Epidermal melanocyte (primary cell): ENCODE data around the gene KANSL1.

Experiments used
- DNase-seq: peaks from one replicate; pipeline ENCODE4 v3.0.0; 2011; ENCODE audit warnings: low spot score; ENCODE audit not compliant: insufficient read length

Gene KANSL1

GRCh38 chr17:46001390-46002310, 191.6 kb downstream of the KANSL1 start:
- DNase-seq = no peak

DNA sequence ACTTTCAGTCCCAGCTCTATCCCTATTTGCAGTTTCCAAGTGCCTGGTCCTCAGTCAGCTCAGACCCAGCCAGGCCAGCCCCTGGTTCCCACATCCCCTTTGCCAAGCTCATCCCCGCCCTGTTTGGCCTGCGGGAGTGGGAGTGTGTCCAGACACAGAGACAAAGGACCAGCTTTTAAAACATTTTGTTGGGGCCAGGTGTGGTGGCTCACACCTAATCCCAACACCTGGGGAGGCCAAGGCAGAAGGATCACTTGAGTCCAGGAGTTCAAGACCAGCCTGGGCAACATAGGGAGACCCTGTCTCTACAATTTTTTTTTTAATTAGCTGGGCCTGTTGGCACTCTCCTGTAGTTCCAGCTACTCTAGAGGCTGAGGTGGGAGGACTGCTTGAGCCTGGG, 192.5 kb downstream of the KANSL1 start:
- DNase-seq = no peak

DNA sequence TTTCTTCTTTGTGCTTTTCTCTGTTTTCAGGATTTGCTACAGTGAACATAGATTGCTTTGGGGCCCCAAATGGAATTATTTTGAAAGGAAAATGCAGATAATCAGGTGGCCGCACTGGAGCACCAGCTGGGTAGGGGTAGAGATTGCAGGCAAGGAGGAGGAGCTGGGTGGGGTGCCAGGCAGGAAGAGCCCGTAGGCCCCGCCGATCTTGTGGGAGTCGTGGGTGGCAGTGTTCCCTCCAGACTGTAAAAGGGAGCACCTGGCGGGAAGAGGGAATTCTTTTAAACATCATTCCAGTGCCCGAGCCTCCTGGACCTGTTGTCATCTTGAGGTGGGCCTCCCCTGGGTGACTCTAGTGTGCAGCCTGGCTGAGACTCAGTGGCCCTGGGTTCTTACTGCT, 192.9 kb downstream of the KANSL1 start:
- DNase-seq = no peak

- no peak for DNase-seq
Measured at GRCh38 chr17:45999900-46000290, 193.3 kb downstream of the KANSL1 start.

DNA sequence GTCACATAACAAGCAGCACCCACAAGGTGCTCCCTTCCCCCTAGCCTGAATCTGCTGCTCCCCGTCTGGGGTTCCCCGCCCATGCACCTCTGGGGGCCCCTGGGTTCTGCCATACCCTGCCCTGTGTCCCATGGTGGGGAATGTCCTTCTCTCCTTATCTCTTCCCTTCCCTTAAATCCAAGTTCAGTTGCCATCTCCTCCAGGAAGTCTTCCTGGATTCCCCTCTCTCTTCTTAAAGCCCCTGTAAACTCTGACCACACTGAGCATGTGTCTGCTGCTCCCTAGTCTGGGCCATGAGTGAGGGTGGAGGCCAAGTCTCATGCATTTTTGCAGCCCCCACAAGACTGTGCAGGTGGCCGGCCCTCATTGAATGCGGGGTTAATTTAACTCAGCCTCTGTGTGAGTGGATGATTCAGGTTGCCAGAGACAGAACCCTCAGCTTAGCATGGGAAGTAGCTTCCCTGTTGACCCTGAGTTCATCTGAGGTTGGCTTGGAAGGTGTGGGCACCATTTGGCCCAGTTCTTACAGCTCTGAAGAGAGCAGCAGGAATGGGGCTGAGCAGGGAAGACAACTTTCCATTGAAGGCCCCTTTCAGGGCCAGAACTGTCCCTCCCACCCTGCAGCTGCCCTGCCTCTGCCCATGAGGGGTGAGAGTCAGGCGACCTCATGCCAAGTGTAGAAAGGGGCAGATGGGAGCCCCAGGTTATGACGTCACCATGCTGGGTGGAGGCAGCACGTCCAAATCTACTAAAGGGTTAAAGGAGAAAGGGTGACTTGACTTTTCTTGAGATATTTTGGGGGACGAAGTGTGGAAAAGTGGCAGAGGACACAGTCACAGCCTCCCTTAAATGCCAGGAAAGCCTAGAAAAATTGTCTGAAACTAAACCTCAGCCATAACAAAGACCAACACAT, 194.0 kb downstream of the KANSL1 start, which contains the start of gene STH:
Gene STH (plus strand): TSS at position 264 of the 913 bp plus-strand sequence. CDS start 30 bp downstream, at position 294.
- no peak for DNase-seq

DNA sequence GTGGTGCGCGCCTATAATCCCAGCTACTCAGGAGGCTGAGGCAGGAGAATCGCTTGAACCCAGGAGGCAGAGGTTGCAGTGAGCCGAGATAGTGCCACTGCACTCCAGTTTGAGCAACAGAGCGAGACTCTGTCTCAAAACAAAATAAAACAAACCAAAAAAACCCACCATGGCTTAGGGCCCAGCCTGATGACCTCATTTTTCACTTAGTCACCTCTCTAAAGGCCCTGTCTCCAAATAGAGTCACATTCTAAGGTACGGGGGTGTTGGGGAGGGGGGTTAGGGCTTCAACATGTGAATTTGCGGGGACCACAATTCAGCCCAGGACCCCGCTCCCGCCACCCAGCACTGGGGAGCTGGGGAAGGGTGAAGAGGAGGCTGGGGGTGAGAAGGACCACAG, 195.6 kb downstream of the KANSL1 start:
- no peak for DNase-seq

GRCh38 chr17:45997166-45997565, 196.1 kb downstream of the KANSL1 start:
- no peak for DNase-seq

GRCh38 chr17:45996282-45996937, 196.8 kb downstream of the KANSL1 start:
- no peak for DNase-seq

- no peak for DNase-seq
Measured at GRCh38 chr17:45995627-45996270, 197.5 kb downstream of the KANSL1 start.

DNA sequence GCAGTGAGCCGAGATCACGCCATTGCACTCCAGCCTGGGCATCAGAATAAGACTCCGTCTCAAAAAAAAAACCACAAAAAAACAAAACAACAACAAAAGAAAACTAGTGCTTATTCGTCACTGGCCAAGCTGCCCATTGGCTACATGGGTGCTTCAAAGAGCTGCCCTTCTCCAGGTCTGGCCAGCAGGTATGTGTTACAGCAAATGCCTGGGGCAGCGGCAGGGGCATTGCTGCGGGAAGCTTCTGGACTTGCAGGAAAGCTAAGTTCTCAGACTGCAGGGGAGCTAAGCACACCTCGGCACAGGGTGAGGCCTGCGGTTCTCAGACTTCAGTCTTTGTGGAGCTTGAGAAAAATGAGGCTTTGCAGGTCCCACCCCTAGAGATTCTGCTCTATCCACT, 198.2 kb downstream of the KANSL1 start:
- peak; percentile 6 for DNase-seq

GRCh38 chr17:45993962-45994627, 199.1 kb downstream of the KANSL1 start:
- peak; percentile 13 for DNase-seq

DNA sequence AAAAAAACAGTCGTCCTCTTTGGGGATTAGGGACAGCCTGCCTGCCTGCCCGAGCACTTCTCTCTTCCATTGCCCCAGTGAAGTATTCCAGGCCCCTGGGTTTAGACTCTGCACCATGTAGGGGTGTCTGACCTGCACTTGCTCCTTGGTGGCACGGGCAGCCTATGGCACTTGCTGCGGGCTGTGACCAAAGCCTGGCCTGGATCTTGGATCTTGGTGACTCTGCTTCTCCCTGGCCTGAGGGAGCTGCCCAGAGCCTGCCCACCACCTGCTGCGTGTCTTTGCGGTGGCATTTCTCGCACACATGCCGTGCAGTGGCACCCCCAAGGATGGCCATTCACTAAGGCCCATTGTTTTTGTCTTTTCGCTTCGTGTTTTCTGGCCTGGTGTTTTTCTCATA, 200.3 kb downstream of the KANSL1 start:
- no peak for DNase-seq

GRCh38 chr17:45992175-45992574, 201.1 kb downstream of the KANSL1 start:
- no peak for DNase-seq

- no peak for DNase-seq
Measured at GRCh38 chr17:45991341-45991740, 201.9 kb downstream of the KANSL1 start.

GRCh38 chr17:45990886-45991285, 202.3 kb downstream of the KANSL1 start:
- no peak for DNase-seq

GRCh38 chr17:45989759-45990158, 203.5 kb downstream of the KANSL1 start:
- no peak for DNase-seq

DNA sequence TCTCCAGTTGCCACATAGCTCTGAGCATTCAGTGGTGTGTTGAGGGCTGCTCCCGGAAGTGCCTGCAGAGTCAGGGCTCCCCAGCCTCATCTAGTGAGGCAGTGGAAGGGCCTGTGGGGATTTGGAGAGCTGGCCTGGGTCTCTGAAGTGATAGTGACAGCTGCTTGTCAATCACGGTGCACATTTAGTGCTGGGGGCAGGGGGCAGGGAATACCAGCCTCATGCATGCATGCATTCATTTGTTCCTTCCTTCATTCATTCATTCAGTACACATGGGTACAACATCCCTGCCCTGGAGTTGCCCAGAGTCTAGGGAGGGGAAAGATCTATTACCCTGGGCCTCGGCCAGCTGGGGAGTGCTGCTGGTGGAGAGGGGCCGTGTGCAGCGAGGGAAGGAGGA, 205.5 kb downstream of the KANSL1 start:
- DNase-seq = no peak

- DNase-seq = no peak
Measured at GRCh38 chr17:45986056-45986455, 207.2 kb downstream of the KANSL1 start.

DNA sequence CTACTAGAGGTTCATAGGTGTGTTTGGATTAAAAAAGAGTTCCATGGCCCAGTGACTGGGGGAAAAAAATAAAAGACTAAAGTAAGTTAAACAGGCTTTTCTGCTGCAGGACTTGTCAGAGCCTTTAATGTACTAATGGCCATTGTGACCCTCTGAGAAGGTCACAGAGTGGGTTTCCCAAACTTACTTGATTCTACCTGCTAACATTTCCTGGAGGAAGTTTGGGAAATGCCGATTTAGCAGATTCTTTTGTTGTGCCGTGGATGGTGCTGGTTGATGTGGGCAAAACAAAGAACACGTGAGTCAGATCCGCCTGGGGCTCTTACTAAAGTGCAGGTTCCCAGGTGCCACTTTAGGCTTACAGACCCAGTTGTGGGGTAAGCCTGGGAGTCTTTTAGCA, 207.8 kb downstream of the KANSL1 start:
- DNase-seq = no peak

DNA sequence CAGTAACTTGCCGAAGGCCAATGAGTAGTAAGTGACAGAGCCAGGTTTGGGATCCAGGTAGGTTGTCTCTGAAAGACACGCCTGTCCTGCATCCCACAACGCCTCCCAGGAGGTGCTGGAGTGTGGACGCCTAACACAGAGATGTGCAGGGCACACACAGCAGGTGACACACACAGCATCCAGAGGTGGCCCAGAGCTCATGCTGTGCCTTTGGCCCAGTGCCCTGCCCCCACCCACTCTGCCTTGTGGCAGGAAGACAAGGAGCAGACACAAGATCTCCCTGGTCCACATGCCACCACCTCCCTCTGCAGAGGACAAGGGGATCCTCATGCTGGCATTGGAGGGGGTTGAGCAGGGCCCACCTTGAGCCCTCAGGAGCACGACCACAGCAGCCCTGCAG, 208.9 kb downstream of the KANSL1 start:
- DNase-seq = no peak
